Measurements from ENCODE around the gene RWDD3.

- TF ChIP-seq, protein P1, sequence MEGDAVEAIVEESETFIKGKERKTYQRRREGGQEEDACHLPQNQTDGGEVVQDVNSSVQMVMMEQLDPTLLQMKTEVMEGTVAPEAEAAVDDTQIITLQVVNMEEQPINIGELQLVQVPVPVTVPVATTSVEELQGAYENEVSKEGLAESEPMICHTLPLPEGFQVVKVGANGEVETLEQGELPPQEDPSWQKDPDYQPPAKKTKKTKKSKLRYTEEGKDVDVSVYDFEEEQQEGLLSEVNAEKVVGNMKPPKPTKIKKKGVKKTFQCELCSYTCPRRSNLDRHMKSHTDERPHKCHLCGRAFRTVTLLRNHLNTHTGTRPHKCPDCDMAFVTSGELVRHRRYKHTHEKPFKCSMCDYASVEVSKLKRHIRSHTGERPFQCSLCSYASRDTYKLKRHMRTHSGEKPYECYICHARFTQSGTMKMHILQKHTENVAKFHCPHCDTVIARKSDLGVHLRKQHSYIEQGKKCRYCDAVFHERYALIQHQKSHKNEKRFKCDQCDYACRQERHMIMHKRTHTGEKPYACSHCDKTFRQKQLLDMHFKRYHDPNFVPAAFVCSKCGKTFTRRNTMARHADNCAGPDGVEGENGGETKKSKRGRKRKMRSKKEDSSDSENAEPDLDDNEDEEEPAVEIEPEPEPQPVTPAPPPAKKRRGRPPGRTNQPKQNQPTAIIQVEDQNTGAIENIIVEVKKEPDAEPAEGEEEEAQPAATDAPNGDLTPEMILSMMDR (IDR thresholded peaks at IDR 0.05): no peak
- no peak for TF ChIP-seq POLR2A (IDR thresholded peaks at IDR 0.05; ENCODE audit: low read depth)
- TF ChIP-seq EP300 (IDR thresholded peaks at IDR 0.05): no peak
- no peak for TF ChIP-seq POLR2AphosphoS5 (IDR thresholded peaks at IDR 0.05)
These were observed 26.6 kb upstream of the RWDD3 start for GRCh38 chr1:95207223-95207935.
